GM12865 (cell line): ENCODE data around the gene TMC6.
"Not testable (repeated sequence)": the region's sequence is repeated elsewhere in the genome, so short reads cannot be mapped to it uniquely, and the experiment has no call there.

Source experiments
- DNase-seq: peaks from one replicate; pipeline ENCODE4 v3.0.0; 2010; ENCODE audit warnings: low read depth
- H3K4me3 ChIP-seq: 2 replicates; pipeline ENCODE4 v1.5.1; 2011; ENCODE audit warnings: mild to moderate bottlenecking, low read depth, low read length, control low read depth
- CTCF ChIP-seq: IDR thresholded peaks from 2 replicates; pipeline ENCODE4 v1.5.1; 2011; ENCODE audit warnings: low read length, control low read depth, low read depth, inconsistent platforms; ENCODE audit not compliant: insufficient read depth; ENCODE audit errors: missing control alignments

Gene TMC6

GRCh38 chr17:78069695-78070094 lies 58.9 kb downstream of the TMC6 start:
- DNase-seq, result no peak
- H3K4me3 ChIP-seq, result no peak overlapping the region
- no peak for TF ChIP-seq CTCF

DNA sequence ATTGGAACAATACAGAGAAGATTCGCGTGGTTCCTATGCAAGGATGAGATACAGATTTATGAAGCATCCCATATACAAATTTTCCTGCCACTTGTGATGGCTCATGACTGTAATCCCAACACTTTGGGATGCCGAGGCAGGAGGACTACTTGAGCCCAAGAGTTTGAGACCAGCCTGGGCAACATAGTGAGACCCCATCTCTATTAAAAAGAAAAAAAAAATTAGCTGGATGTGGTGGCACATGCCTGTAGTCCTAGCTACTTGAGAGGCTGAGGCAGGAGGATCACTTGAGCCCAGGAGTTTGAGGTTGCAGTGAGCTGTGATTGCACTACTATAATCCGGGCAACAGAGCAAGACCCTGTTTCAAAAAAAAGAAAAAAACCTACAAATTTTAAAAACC lies 61.6 kb downstream of the TMC6 start:
- DNase-seq, H3K4me3 ChIP-seq: not testable (repeated sequence)

DNA sequence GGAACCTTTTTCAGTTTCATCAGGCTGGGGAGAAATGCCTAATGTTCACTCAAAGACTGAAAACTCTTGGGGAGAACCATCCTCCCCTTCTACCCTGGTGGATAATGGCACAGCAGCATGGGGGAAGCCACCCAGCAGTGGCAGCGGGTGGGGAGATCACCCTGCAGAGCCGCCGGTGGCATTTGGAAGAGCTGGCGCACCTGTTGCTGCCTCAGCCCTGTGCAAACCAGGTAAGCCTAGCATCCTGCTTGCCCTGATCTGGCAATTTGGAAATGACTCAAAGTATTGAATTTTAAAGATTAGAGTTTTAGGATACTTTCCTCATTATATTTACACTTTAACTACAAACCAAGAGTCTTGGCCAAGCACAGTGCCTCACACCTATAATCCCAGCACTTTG lies 63.8 kb downstream of the TMC6 start:
- no peak for DNase-seq
- no peak for TF ChIP-seq CTCF
- H3K4me3 ChIP-seq, result no peak overlapping the region

- no peak overlapping the region for H3K4me3 ChIP-seq
- no peak for DNase-seq
- TF ChIP-seq CTCF, result no peak
These were observed 65.1 kb downstream of the TMC6 start for GRCh38 chr17:78063489-78063888.

GRCh38 chr17:78062596-78062995 lies 66.0 kb downstream of the TMC6 start:
- DNase-seq, result no peak
- H3K4me3 ChIP-seq, result no peak overlapping the region
- no peak for TF ChIP-seq CTCF
